IMR-90 (cell line): ENCODE results near the gene POU3F2. TPM values are rescaled to one million over a fixed set of nuclear protein-coding genes. Genes with fewer than 3 reads are reported as not detected.

Source experiments
- ATAC-seq: fragments of 200-7000 bp; cut with Tn5 transposase; 2 replicates; pipeline ENCODE4 v1.9.1; 2020; ENCODE audit warnings: low read depth, mild to moderate bottlenecking, moderate library complexity
- BruUV-seq: library from RNA; stranded (reverse); fragments of 400-500 nt; replicated peaks from 2 replicates; lab custom pipeline; 2021; lab: Mats Ljungman, UMichigan
- CTCF ChIA-PET: fragments of 300-600 bp; formaldehyde crosslinking; extraction: SDS; loops from one replicate; lab custom pipeline; 2021; ENCODE audit warnings: antibody characterized with exemption; lab: Yijun Ruan, JAX
- POLR2A ChIA-PET: fragments of 300-600 bp; sonication (Branson Sonifier 250); formaldehyde crosslinking; loops from one replicate; lab custom pipeline; 2022; ENCODE audit warnings: antibody characterized with exemption; ENCODE audit not compliant: unreplicated experiment; lab: Charles Lee
- DNase-seq: peaks from one replicate; pipeline ENCODE4 v3.0.0; 2013
- H2AFZ ChIP-seq: replicated peaks from 2 replicates; pipeline ENCODE3; 2013; ENCODE audit warnings: low read length, mild to moderate bottlenecking; ENCODE audit not compliant: poor library complexity
- H2AK5ac ChIP-seq: 2 replicates; pipeline ENCODE4 v1.6.1; 2013; ENCODE audit warnings: low read depth, low read length, inconsistent platforms
- H2AK9ac ChIP-seq: replicated peaks from 2 replicates; pipeline ENCODE3; 2013; ENCODE audit warnings: mild to moderate bottlenecking, low read depth, low read length, moderate library complexity; ENCODE audit not compliant: poor library complexity
- H2BK120ac ChIP-seq: 2 replicates; pipeline ENCODE4 v1.6.1; 2013; ENCODE audit warnings: low read depth, low read length, inconsistent platforms
- H2BK15ac ChIP-seq: 3 replicates; pipeline ENCODE4 v1.6.1; 2013; ENCODE audit warnings: low read depth, low read length, inconsistent platforms
- H2BK20ac ChIP-seq: 2 replicates; pipeline ENCODE4 v1.6.1; 2013; ENCODE audit warnings: low read depth, mild to moderate bottlenecking, inconsistent platforms, low read length, moderate library complexity
- H2BK5ac ChIP-seq: 2 replicates; pipeline ENCODE4 v1.6.1; 2013; ENCODE audit warnings: mild to moderate bottlenecking, low read depth, low read length, inconsistent platforms; ENCODE audit not compliant: poor library complexity, severe bottlenecking
- H3K14ac ChIP-seq: replicated peaks from 2 replicates; pipeline ENCODE4 v1.6.1; 2013; ENCODE audit warnings: low read depth, low read length, inconsistent platforms
- H3K18ac ChIP-seq: 2 replicates; pipeline ENCODE4 v1.6.1; 2013; ENCODE audit warnings: low read depth, low read length, control low read depth
- H3K23ac ChIP-seq: 2 replicates; pipeline ENCODE4 v1.6.1; 2013; ENCODE audit warnings: low read depth, low read length, inconsistent platforms
- H3K27ac ChIP-seq: 2 replicates; pipeline ENCODE4 v1.5.1; 2013; ENCODE audit warnings: mild to moderate bottlenecking, control low read depth, low read length; ENCODE audit not compliant: insufficient read depth
- H3K27me3 ChIP-seq: 2 replicates; pipeline ENCODE4 v1.6.1; 2013; ENCODE audit warnings: low read length; ENCODE audit not compliant: control insufficient read depth, insufficient read depth
- H3K36me3 ChIP-seq: 2 replicates; pipeline ENCODE4 v1.6.1; 2013; ENCODE audit warnings: low read length, mixed read lengths; ENCODE audit not compliant: control insufficient read depth, insufficient read depth
- H3K4ac ChIP-seq: 2 replicates; pipeline ENCODE4 v1.6.1; 2013; ENCODE audit warnings: low read depth, low read length, inconsistent platforms
- H3K4me1 ChIP-seq: 2 replicates; pipeline ENCODE4 v1.6.1; 2013; ENCODE audit warnings: low read length, mixed read lengths; ENCODE audit not compliant: control insufficient read depth, insufficient read depth
- H3K4me2 ChIP-seq: 2 replicates; pipeline ENCODE4 v1.6.1; 2013; ENCODE audit warnings: low read depth, mild to moderate bottlenecking, control low read depth, low read length, moderate library complexity
- H3K4me3 ChIP-seq: 2 replicates; pipeline ENCODE4 v1.5.1; 2013; ENCODE audit warnings: low read depth, mild to moderate bottlenecking, control low read depth, low read length, moderate library complexity; ENCODE audit not compliant: insufficient read depth
- H3K56ac ChIP-seq: 2 replicates; pipeline ENCODE4 v1.6.1; 2013; ENCODE audit warnings: low read length, inconsistent platforms; ENCODE audit not compliant: insufficient read depth; ENCODE audit errors: extremely low read depth
- H3K79me1 ChIP-seq, 2 experiments: 2 replicates each; pipeline ENCODE4 v1.6.1; 2013; ENCODE audit warnings: low read length in 2 of 2, inconsistent platforms in 1 of 2, low read depth in 1 of 2
- H3K9ac ChIP-seq: 2 replicates; pipeline ENCODE4 v1.6.1; 2013; ENCODE audit warnings: low read depth, low read length, control low read depth
- H3K9me1 ChIP-seq: 2 replicates; pipeline ENCODE4 v1.6.1; 2013; ENCODE audit warnings: low read length, inconsistent platforms; ENCODE audit not compliant: insufficient read depth
- H3K9me3 ChIP-seq: 2 replicates; pipeline ENCODE4 v1.6.1; 2013; ENCODE audit warnings: low read length; ENCODE audit not compliant: control insufficient read depth, insufficient read depth
- H4K20me1 ChIP-seq: 2 replicates; pipeline ENCODE4 v1.6.1; 2013; ENCODE audit warnings: low read length, inconsistent platforms; ENCODE audit not compliant: insufficient read depth
- H4K5ac ChIP-seq: 2 replicates; pipeline ENCODE4 v1.6.1; 2013; ENCODE audit warnings: mild to moderate bottlenecking, low read depth, low read length, control low read depth
- H4K8ac ChIP-seq, 2 experiments: 2 replicates each; pipeline ENCODE4 v1.6.1; 2013; ENCODE audit warnings: low read depth in 2 of 2, low read length in 2 of 2, control low read depth in 1 of 2, inconsistent platforms in 1 of 2
- H4K91ac ChIP-seq: 2 replicates; pipeline ENCODE4 v1.6.1; 2013; ENCODE audit warnings: low read depth, low read length, inconsistent platforms; ENCODE audit not compliant: insufficient read depth
- ELK1 ChIP-seq: fragments of 150-350 bp; IDR thresholded peaks from 2 replicates; pipeline ENCODE4 v1.6.1; 2016; ENCODE audit warnings: low read depth, mild to moderate bottlenecking, low read length, moderate library complexity, borderline replicate concordance
- dilution Hi-C: fragments of 300-500 bp; cut with HindIII; formaldehyde crosslinking; loops from one replicate; pipeline ENCODE4 v1.14.3; 2018; ENCODE audit warnings: low sequenced_read_pairs; ENCODE audit not compliant: unreplicated experiment
- in situ Hi-C: fragments of 300-500 bp; cut with MboI; formaldehyde crosslinking; loops from 3 replicates; pipeline ENCODE4 v1.14.3; 2019; ENCODE audit warnings: low sequenced_read_pairs, inconsistent platforms, mixed read lengths
- intact Hi-C: fragments of 100-400 bp; cut with micrococcal nuclease; formaldehyde crosslinking; loops from 2 replicates; pipeline ENCODE4 v1.10.0; 2022
- polyA plus RNA-seq, 3 experiments: library from polyadenylated mRNA; depleted of rRNA; stranded (reverse); fragments of >200 nt; gene quantifications; 2 replicates each; pipeline ENCODE4 v1.2.3, GENCODE V29; 2012; ENCODE audit warnings: low replicate concordance in 1 of 3
- total RNA-seq: library from RNA; depleted of rRNA; stranded (reverse); fragments of >200 nt; gene quantifications from 2 replicates; pipeline ENCODE4 v1.2.3, GENCODE V29; 2012

Gene POU3F2
- total and polyA plus RNA-seq, 2 of the 4 experiments (the other 2 are of a cell fraction) = not detected

- H4K20me1 ChIP-seq = no peaks in the 10 kb centered on the region
- no peak overlapping the region for H3K27ac ChIP-seq
- ATAC-seq (no peak), DNase-seq (no peak)
- no peak overlapping the region for H3K4me2 ChIP-seq
- H3K9me3 ChIP-seq = no peaks in the 10 kb centered on the region
- TF ChIP-seq ELK1 = no peak
- ChIA-PET POLR2A (no interaction called here), CTCF (interaction anchor here (0.6 kb wide), 1 partner anchor 96 kb away, joined by 3 read pairs; no protein-coding TSS in a partner anchor)
- peaks cover 4% of the 10 kb centered on the region for H3K27me3 ChIP-seq
- H3K4ac ChIP-seq = no peak overlapping the region
- H3K36me3 ChIP-seq = no peaks in the 10 kb centered on the region
- H3K9me1 ChIP-seq = no peaks in the 10 kb centered on the region
- H3K4me1 ChIP-seq = no peaks in the 10 kb centered on the region
- intact Hi-C loops = no loop called here
- H4K91ac ChIP-seq = no peak overlapping the region
- H2BK15ac ChIP-seq = no peak overlapping the region
- no TSS peak for BruUV-seq
- in situ Hi-C loops = no loop called here
- no peak overlapping the region for H2BK20ac ChIP-seq
- dilution Hi-C loops = no loop called here
- H3K14ac ChIP-seq = no peak overlapping the region
- no peak overlapping the region for H2AK9ac ChIP-seq
- H2AFZ ChIP-seq = no peak overlapping the region
- H2AK5ac ChIP-seq = no peak overlapping the region
- H3K23ac ChIP-seq = no peak overlapping the region
- no peak overlapping the region for H3K4me3 ChIP-seq
- H2BK120ac ChIP-seq = no peak overlapping the region
- H3K9ac ChIP-seq = no peak overlapping the region
- H3K56ac ChIP-seq = no peak overlapping the region
- H3K18ac ChIP-seq = no peak overlapping the region
- H4K8ac ChIP-seq = no peak overlapping the region
- H4K5ac ChIP-seq = no peak overlapping the region
- no peaks in the 10 kb centered on the region for H3K79me1 ChIP-seq
- H2BK5ac ChIP-seq = no peak overlapping the region
Observed at GRCh38 chr6:98816799-98817198, 17.6 kb upstream of the POU3F2 start.
